Pancreas (tissue), 10 donors: ENCODE measurements around the gene ST3GAL4. TPM values are rescaled to one million over a fixed set of nuclear protein-coding genes. Genes with fewer than 3 reads are reported as not detected.

Source experiments
- ATAC-seq, 4 donors: fragments of 200-7000 bp; cut with Tn5 transposase; one replicate each; pipeline versions ENCODE4 v1.8.0 to v1.9.1; 2020; ENCODE audit warnings: mild to moderate bottlenecking in 4 of 4, moderate library complexity in 4 of 4
- DNase-seq, 6 donors: peaks; one replicate each; pipeline ENCODE4 v3.0.0-alpha.2; 2020
- FAIRE-seq: peaks from 2 replicates; lab custom pipeline; 2012; peaks lifted over from hg19 to GRCh38; lab: Jason Lieb, UNC
- H3K27ac ChIP-seq, 4 donors: fragments of 200-600 bp; sonication (generic); 1 replicate in 3 of 4; 2 replicates in 1 of 4; pipeline versions ENCODE4 v1.5.0 to v1.8.0; 2020
- H3K27me3 ChIP-seq, 4 donors: fragments of 200-600 bp; one replicate each; pipeline ENCODE4 v1.8.0; 2021
- H3K36me3 ChIP-seq, 3 donors: fragments of 200-600 bp; sonication (generic) in 1 of 3; one replicate each; pipeline versions ENCODE4 v1.5.0 to v1.8.0; 2020 to 2021
- H3K4me1 ChIP-seq, 3 donors: fragments of 200-600 bp; one replicate each; pipeline ENCODE4 v1.8.0; 2021
- H3K4me3 ChIP-seq, 4 donors: fragments of 200-600 bp; sonication (generic) in 2 of 4; one replicate each; pipeline versions ENCODE4 v1.5.0 to v1.8.0; 2020 to 2021
- H3K9me3 ChIP-seq, 4 donors: fragments of 200-600 bp; one replicate each; pipeline ENCODE4 v1.8.0; 2021
- CTCF ChIP-seq, 4 donors: fragments of 200-600 bp; sonication (generic) in 3 of 4; IDR thresholded peaks; one replicate each; pipeline versions ENCODE4 v1.5.0 to v1.8.0; 2021; ENCODE audit warnings: antibody characterized with exemption in 4 of 4
- WGBS, 2 donors: extraction: QIAGEN DNeasy Blood & Tissue Kit; methylation state at CpG; one replicate each; pipeline ENCODE4 v1.1.7; 2013; 5-methylcytosine and 5-hydroxymethylcytosine counted together
- intact Hi-C, 3 donors: fragments of 100-400 bp; cut with DNase I; formaldehyde crosslinking; loops; one replicate each; pipeline versions ENCODE4 v1.11.1 to v1.14.2; 2022
- polyA plus RNA-seq, 2 donors: library from polyadenylated mRNA; stranded (reverse); fragments of 200-250 nt; gene quantifications; one replicate each; pipeline ENCODE4 v1.2.3, GENCODE V29; 2013
- total RNA-seq, 6 donors: library from RNA; stranded (reverse); fragmentation: NEBNext Ultra II Directional in 4 of 6; extraction: Animal tissue kit (Norgen Biotek cat#: 25700) in 4 of 6; gene quantifications; one replicate each; pipeline versions ENCODE4 v1.2.1 to v1.2.4, GENCODE V29; 2021 to 2023
- donor health status: healthy with polysubstance abuse.
- donor health status: DM: no; HTN: no; CAD: no; lungs with moderate emphysema.
- donor health status: DM: no; HTN: no; CAD: no.
- donor health status: control.
- donor health status: control.
- donor health status: Bipolar disorder and iron deficiency.
- donor health status: DM: yes; HTN: yes; CAD: no.
- donor health status: DM: no; HTN: no; CAD: no.
- donor health status: DM: no; HTN: no; CAD: no.
- donor health status: DM: yes; HTN: yes; CAD: no.

ST3GAL4 gene
- total and polyA plus RNA-seq, 8 donors = 2.6 to 12.9 (median 9.4) TPM

DNA sequence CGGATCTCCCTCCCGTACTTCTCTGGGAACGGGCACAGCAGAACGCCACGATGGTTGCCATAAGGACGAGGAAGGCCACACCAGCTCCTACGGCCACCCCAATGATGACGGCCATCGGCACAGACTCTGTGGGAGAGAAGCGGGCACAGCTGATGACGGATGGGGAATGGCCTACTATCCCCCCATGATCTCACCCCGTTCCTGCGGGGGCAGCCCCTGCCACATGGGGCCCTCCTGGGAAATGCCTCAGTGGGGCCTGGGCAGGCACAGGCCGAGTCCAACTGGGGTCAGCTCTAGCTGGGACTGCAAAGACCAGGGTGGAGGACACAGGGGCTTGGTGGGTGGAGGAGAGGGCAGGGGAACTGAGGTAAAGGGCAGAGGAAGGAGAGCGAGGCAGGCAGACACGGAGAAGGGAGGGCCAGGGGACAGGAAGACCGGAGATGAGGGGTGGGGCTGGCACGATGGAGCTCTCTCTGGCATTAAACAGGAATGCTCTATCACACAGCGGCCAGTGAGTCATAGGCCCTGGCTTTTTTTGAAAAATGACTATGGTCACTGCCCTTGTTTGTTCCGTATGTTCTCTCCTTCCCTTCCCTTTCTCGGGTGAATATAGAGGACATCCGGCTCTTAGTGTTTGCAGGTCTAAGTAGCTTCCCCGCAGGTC is 76.0 kb downstream of the ST3GAL4 start:
- Histone ChIP-seq H3K4me3 (no peak overlapping the region), H3K27me3 (no peaks in the 10 kb centered on the region), H3K9me3 (no peaks in the 10 kb centered on the region), H3K36me3 (no peaks in the 10 kb centered on the region), H3K27ac (no peak overlapping the region), H3K4me1 (no peaks in the 10 kb centered on the region)
- intact Hi-C loops = no loop called here
- DNase-seq = peak in 1 of 6 donors; percentile 25
- ATAC-seq = peak in 3 of 4 donors; percentile 30 to 65 (median 53)
- 81 to 86% methylated on average over 23 of the region's 23 CpGs for WGBS, 2 donors
- no peak for FAIRE-seq
- TF ChIP-seq CTCF (IDR thresholded peaks at IDR 0.05) = no peak

- Histone ChIP-seq H3K27ac (no peak overlapping the region), H3K4me3 (no peak overlapping the region), H3K27me3 (no peaks in the 10 kb centered on the region), H3K9me3 (no peaks in the 10 kb centered on the region), H3K36me3 (no peaks in the 10 kb centered on the region), H3K4me1 (no peaks in the 10 kb centered on the region)
- no peak for FAIRE-seq
- intact Hi-C loops = no loop called here
- peak in 1 of 6 donors; percentile 33 for DNase-seq
- WGBS, 2 donors = 36 to 43% methylated on average over 3 of the region's 3 CpGs
- no peak for TF ChIP-seq CTCF (IDR thresholded peaks at IDR 0.05)
- no peak for ATAC-seq
Observed at GRCh38 chr11:126432065-126432461, 76.6 kb downstream of the ST3GAL4 start.

GRCh38 chr11:126432525-126432924 is 77.0 kb downstream of the ST3GAL4 start:
- no peak for FAIRE-seq

DNA sequence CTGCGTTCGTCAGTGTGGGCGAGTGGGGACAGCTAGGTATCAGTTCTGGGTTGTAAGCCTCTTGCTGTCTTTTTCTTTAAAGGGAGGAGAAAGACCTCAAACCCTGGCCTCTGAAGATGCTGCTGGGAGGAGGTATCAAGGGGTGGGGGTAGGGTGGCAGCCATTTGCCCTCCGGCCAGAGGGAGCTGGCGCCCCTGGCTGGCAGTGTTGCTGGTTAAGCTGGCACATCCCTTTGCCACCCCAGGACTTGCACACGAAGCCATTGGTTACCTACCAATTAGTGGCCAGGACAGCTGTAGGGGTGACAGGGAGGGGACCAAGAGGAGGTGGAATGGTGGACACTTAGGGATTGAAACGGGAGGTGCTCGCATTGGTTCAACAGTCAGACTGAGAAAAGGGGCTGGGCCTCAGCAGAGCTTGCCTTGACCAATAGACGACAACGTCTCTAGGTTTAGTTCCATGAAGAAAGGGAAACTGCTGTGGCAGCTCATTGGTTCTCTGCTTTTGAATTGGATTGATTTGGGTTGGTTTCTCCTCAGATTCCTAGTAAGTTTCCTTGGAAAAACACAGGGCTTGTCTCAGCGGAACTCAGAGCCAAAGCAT is 77.9 kb downstream of the ST3GAL4 start:
- intact Hi-C loops = no loop called here

More at GRCh38 chr11:126432525-126432924, 77.0 kb downstream of the ST3GAL4 start:
- Histone ChIP-seq H3K4me3 (no peak overlapping the region), H3K4me1 (no peaks in the 10 kb centered on the region), H3K36me3 (no peaks in the 10 kb centered on the region), H3K9me3 (no peaks in the 10 kb centered on the region), H3K27ac (no peak overlapping the region), H3K27me3 (no peaks in the 10 kb centered on the region)
- no peak for ATAC-seq
- WGBS, 2 donors = 71 to 83% methylated on average over 6 of the region's 6 CpGs
- TF ChIP-seq CTCF (IDR thresholded peaks at IDR 0.05) = no peak
- DNase-seq = peak in 1 of 6 donors; percentile 28
- intact Hi-C loops = no loop called here

More for the DNA sequence above, 77.9 kb downstream of the ST3GAL4 start:
- Histone ChIP-seq H3K27ac (no peak overlapping the region), H3K4me3 (no peak overlapping the region), H3K36me3 (no peaks in the 10 kb centered on the region), H3K4me1 (no peaks in the 10 kb centered on the region), H3K9me3 (no peaks in the 10 kb centered on the region), H3K27me3 (no peaks in the 10 kb centered on the region)
- FAIRE-seq (no peak), DNase-seq (peak in 1 of 6 donors; percentile 26), ATAC-seq (no peak)
- TF ChIP-seq CTCF (IDR thresholded peaks at IDR 0.05) = no peak
- WGBS, 2 donors = 73 to 81% methylated on average over 11 of the region's 11 CpGs
